DOHH2 (cell line): ENCODE measurements around the gene GLI3.
A peak's percentile ranks its signal among the peaks of the same experiment; 100 is the strongest.

Source experiments
- H3F3A ChIP-seq: fragments of 200-600 bp; sonication (generic), shearing (Covaris generic); 2 replicates; pipeline ENCODE4 v1.6.0; 2016; ENCODE audit warnings: antibody characterized with exemption, mild to moderate bottlenecking; ENCODE audit not compliant: control insufficient read depth, insufficient read depth
- H3K27ac ChIP-seq: fragments of 200-600 bp; sonication (generic); 2 replicates; pipeline ENCODE4 v1.5.1; 2014; ENCODE audit warnings: low read depth, mild to moderate bottlenecking, low read length, moderate library complexity
- H3K27me3 ChIP-seq: fragments of 200-600 bp; sonication (generic); 2 replicates; pipeline ENCODE4 v1.6.1; 2014; ENCODE audit warnings: mild to moderate bottlenecking, low read length, mixed read lengths; ENCODE audit not compliant: control insufficient read depth
- H3K36me3 ChIP-seq: fragments of 200-600 bp; sonication (generic); 2 replicates; pipeline ENCODE4 v1.6.1; 2014; ENCODE audit warnings: mild to moderate bottlenecking, low read length, moderate library complexity, mixed read lengths; ENCODE audit not compliant: control insufficient read depth
- H3K4me1 ChIP-seq: fragments of 200-600 bp; sonication (generic); 2 replicates; pipeline ENCODE4 v1.6.1; 2014; ENCODE audit warnings: mild to moderate bottlenecking, low read length, mixed read lengths; ENCODE audit not compliant: control insufficient read depth
- H3K4me2 ChIP-seq: fragments of 200-600 bp; sonication (generic); 2 replicates; pipeline ENCODE4 v1.6.0; 2014; ENCODE audit warnings: mild to moderate bottlenecking, low read length, moderate library complexity
- H3K4me3 ChIP-seq: fragments of 200-600 bp; sonication (generic); 2 replicates; pipeline ENCODE4 v1.5.1; 2014; ENCODE audit warnings: mild to moderate bottlenecking, low read length, mixed read lengths
- H3K79me2 ChIP-seq: fragments of 200-600 bp; sonication (generic); 2 replicates; pipeline ENCODE4 v1.6.1; 2014; ENCODE audit warnings: mild to moderate bottlenecking, low read length, mixed read lengths; ENCODE audit not compliant: control insufficient read depth
- H3K9me2 ChIP-seq: fragments of 200-600 bp; sonication (generic); replicated peaks from 2 replicates; pipeline ENCODE4 v1.6.1; 2014; ENCODE audit warnings: mild to moderate bottlenecking, low read length, mixed read lengths; ENCODE audit not compliant: control insufficient read depth
- H3K9me3 ChIP-seq: fragments of 200-600 bp; sonication (generic); 2 replicates; pipeline ENCODE4 v1.6.1; 2014; ENCODE audit warnings: antibody characterized with exemption, low read length, mixed read lengths; ENCODE audit not compliant: control insufficient read depth, insufficient read depth
- H4K20me1 ChIP-seq: fragments of 200-600 bp; sonication (generic); 2 replicates; pipeline ENCODE4 v1.6.0; 2014; ENCODE audit warnings: low read depth, mild to moderate bottlenecking, antibody characterized with exemption, low read length, moderate library complexity; ENCODE audit not compliant: control insufficient read depth, insufficient read depth
- CTCF ChIP-seq: fragments of 200-600 bp; sonication (generic); IDR thresholded peaks from one replicate; pipeline ENCODE4 v1.5.1; 2014; ENCODE audit warnings: antibody characterized with exemption, mild to moderate bottlenecking, low read depth, low read length; ENCODE audit not compliant: poor library complexity, severe bottlenecking
- EZH2phosphoT487 ChIP-seq: fragments of 200-600 bp; sonication (generic); IDR thresholded peaks from 2 replicates; pipeline ENCODE4 v1.6.1; 2017; ENCODE audit warnings: borderline replicate concordance, mild to moderate bottlenecking, antibody characterized with exemption, low read length, moderate library complexity, mixed read lengths

Gene GLI3

GRCh38 chr7:42236976-42237810 is at the start of gene GLI3:
TSS of gene GLI3 (minus strand) at chr7:42237209. CDS start at chr7:42223253, 13,956 bp downstream.
- TF ChIP-seq EZH2phosphoT487 (no peak; the same call in 1 of the 2 replicates), CTCF (no peak)
- no peak within 1 kb of the TSS for H3K27ac ChIP-seq

DNA sequence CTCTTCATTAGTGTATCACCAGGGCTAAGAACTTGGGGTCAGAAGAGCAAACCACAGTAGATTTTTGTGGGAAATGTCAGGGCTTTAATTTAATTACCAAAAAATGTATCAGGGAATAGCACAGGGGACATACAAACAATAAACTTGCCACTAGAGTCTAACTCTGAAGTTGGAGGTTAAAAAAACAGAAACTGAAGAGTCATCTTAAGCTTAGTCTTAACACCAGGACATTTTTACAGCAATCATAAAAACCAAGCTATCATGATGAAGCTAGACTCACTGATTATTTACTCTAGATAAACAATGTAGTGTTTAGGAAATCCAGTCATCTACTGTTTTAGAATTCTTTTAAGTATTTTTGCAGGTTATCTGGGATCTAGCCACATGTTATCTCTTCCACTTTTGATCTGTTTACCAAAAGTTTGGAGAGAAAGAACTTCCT is 48.4 kb upstream of the GLI3 start:
- no peak for TF ChIP-seq CTCF
- TF ChIP-seq EZH2phosphoT487, result no peak
- Histone ChIP-seq H4K20me1 (no peaks in the 10 kb centered on the region), H3K4me3 (no peak overlapping the region), H3K4me1 (no peaks in the 10 kb centered on the region), H3K4me2 (no peak overlapping the region), H3K36me3 (no peaks in the 10 kb centered on the region), H3K9me3 (no peaks in the 10 kb centered on the region), H3K9me2 (no peaks in the 10 kb centered on the region), H3F3A (no peaks in the 10 kb centered on the region), H3K79me2 (no peaks in the 10 kb centered on the region), H3K27me3 (no peaks in the 10 kb centered on the region), H3K27ac (no peak overlapping the region)

More at GRCh38 chr7:42236976-42237810, at the start of gene GLI3:
- peaks cover 34% of the 10 kb centered on the region for H3K27me3 ChIP-seq
- no peaks in the 10 kb centered on the region for H3K36me3 ChIP-seq
- H3K4me2 ChIP-seq, result peak within 1 kb of the TSS; percentile 38
- H3F3A ChIP-seq, result no peaks in the 10 kb centered on the region
- H3K9me3 ChIP-seq, result no peaks in the 10 kb centered on the region
- H3K9me2 ChIP-seq, result no peaks in the 10 kb centered on the region
- H4K20me1 ChIP-seq, result no peaks in the 10 kb centered on the region
- peak within 1 kb of the TSS; percentile 37 for H3K4me3 ChIP-seq
- no peaks in the 10 kb centered on the region for H3K4me1 ChIP-seq
- H3K79me2 ChIP-seq, result no peaks in the 10 kb centered on the region

DNA sequence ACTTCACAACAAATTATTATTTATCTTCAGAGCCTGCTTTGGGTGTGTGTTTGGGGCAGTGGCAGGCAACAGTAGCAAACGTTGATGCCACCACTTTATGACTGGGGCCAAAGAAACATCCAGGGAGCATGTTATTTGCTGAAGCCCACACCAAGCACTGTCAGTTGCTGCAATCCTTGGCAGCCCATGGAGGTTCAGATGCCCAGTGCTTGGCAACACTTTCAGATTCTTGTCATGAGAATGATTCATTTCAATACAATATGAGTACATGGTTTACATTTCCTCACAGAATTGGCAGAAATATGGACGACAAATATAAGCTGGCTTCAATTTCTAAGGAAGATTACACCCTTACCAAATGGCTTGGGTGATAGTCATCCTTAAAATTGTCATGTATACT is 46.5 kb upstream of the GLI3 start:
- TF ChIP-seq EZH2phosphoT487 (no peak), CTCF (no peak)
- Histone ChIP-seq H3K9me2 (no peaks in the 10 kb centered on the region), H3K4me2 (no peak overlapping the region), H4K20me1 (no peaks in the 10 kb centered on the region), H3K4me3 (no peak overlapping the region), H3F3A (no peaks in the 10 kb centered on the region), H3K27ac (no peak overlapping the region), H3K4me1 (no peaks in the 10 kb centered on the region), H3K79me2 (no peaks in the 10 kb centered on the region), H3K27me3 (no peaks in the 10 kb centered on the region), H3K9me3 (no peaks in the 10 kb centered on the region), H3K36me3 (no peaks in the 10 kb centered on the region)
